ENCODE results near the gene TPM3. TPM values are rescaled to one million over a fixed set of nuclear protein-coding genes. Genes with fewer than 3 reads are reported as not detected.
"Not testable (repeated sequence)": the region's sequence is repeated elsewhere in the genome, so short reads cannot be mapped to it uniquely, and the experiment has no call there.

Gene TPM3
- total and polyA plus RNA-seq, 12 donors: 104 to 465 (median 269) TPM

DNA sequence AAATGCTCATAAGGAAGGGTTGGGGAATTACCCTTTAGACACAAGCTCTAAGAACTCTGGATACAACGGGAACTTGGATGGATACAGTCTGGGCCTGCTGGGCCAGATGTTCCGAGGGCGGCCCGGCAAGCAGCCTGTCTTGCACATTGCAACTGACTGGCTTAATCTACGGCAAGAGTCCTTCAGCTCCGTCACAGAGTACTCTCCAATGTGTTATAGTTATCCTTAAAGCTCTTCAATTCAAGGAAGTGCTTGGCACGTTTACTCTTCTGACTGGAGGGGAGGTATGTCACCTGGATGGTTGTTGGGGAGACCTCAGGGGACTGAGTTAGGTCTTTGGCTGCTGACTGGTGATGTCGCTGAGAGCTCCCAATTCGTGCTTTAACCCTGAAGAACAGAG, 15.4 kb upstream of the TPM3 start:
- no peaks in the 10 kb centered on the region for H3K27me3 ChIP-seq
- H3K4me1 ChIP-seq (replicated peaks in 1 of 2): peaks cover 0 to 4% of the 10 kb centered on the region in 2 donors
- WGBS, 4 donors: 84 to 86% (median 85%) methylated on average over 9 of the region's 9 CpGs
- intact Hi-C loops (cut with DNase I): no loop called here
- H3K4me3 ChIP-seq: no peak overlapping the region
- no peak overlapping the region for H3K27ac ChIP-seq
- peaks cover 0 to 73% of the 10 kb centered on the region in 2 donors for H3K36me3 ChIP-seq (replicated peaks in 1 of 2)
- no peaks in the 10 kb centered on the region for H3K9me3 ChIP-seq (replicated peaks in 1 of 3)
- TF ChIP-seq, protein P1, sequence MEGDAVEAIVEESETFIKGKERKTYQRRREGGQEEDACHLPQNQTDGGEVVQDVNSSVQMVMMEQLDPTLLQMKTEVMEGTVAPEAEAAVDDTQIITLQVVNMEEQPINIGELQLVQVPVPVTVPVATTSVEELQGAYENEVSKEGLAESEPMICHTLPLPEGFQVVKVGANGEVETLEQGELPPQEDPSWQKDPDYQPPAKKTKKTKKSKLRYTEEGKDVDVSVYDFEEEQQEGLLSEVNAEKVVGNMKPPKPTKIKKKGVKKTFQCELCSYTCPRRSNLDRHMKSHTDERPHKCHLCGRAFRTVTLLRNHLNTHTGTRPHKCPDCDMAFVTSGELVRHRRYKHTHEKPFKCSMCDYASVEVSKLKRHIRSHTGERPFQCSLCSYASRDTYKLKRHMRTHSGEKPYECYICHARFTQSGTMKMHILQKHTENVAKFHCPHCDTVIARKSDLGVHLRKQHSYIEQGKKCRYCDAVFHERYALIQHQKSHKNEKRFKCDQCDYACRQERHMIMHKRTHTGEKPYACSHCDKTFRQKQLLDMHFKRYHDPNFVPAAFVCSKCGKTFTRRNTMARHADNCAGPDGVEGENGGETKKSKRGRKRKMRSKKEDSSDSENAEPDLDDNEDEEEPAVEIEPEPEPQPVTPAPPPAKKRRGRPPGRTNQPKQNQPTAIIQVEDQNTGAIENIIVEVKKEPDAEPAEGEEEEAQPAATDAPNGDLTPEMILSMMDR (IDR thresholded peaks at IDR 0.05): no peak
- no peak for TF ChIP-seq POLR2A (IDR thresholded peaks at IDR 0.05)
- peak in 1 of 7 donors; percentile 40 for DNase-seq

DNA sequence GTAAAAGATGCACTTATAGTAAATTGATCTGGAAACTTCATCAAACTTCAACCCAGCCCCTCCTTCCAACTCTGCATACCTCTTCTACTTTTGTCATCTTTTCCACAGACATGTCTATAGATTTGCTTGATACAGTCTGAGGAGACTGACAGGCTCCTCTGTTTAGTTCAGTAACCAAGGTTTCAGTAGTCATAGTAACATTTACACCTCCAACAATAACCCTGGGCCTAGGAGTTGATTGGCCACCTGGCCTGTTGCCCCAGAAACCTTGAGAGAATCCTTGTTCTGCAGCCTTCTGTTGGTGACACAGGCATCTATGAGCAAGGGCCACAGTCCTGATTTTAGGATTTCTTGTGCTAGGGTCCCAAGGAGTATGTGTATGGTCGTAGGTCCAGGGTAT, 14.3 kb upstream of the TPM3 start, which contains the start of gene CFAP141:
TSS of gene CFAP141 (minus strand) at position 138 of the 400 bp plus-strand sequence. CDS start at position 112, 26 bp downstream.
- H3K9me3 ChIP-seq (replicated peaks in 1 of 3): no peaks in the 10 kb centered on the region
- H3K4me1 ChIP-seq (replicated peaks in 1 of 2): no peaks in the 10 kb centered on the region
- no peak within 1 kb of the TSS for H3K4me3 ChIP-seq
- H3K27ac ChIP-seq: no peak within 1 kb of the TSS
- intact Hi-C loops (cut with DNase I): no loop called here
- H3K36me3 ChIP-seq (replicated peaks in 1 of 2): peaks cover 0 to 62% of the 10 kb centered on the region in 2 donors
- H3K27me3 ChIP-seq: no peaks in the 10 kb centered on the region
- peak in 1 of 7 donors; percentile 52 for DNase-seq
- 70 to 89% (median 77%) methylated on average over 1 of the region's 1 CpG for WGBS, 4 donors
- no peak for TF ChIP-seq POLR2A (IDR thresholded peaks at IDR 0.05)
- TF ChIP-seq, protein P1 (IDR thresholded peaks at IDR 0.05): no peak

DNA sequence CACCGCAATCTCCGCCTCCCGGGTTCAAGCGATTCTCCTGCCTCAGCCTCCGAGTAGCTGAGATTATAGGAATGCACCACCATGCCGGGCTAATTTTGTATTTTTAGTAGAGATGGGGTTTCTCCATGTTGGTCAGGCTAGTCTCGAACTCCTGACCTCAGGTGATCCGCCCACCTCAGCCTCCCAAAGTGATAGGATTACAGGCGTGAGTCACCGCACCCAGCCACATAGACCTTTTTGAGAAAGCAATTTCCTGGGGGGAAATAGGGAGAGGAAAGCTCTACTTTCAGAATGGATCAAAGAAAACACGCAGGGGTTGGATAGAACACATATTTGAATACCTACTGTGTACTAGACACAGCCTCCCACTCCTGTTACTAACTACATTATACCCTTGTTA, 13.9 kb upstream of the TPM3 start:
- not testable (repeated sequence) for H3K27me3 ChIP-seq, H3K27ac ChIP-seq
- H3K36me3 ChIP-seq (replicated peaks in 1 of 2): peaks cover 0 to 58% of the 10 kb centered on the region in 2 donors

GRCh38 chr1:154199563-154199879, 7.6 kb upstream of the TPM3 start:
- no peaks in the 10 kb centered on the region for H3K36me3 ChIP-seq (replicated peaks in 1 of 2)
- DNase-seq: no peak
- no peaks in the 10 kb centered on the region for H3K9me3 ChIP-seq (replicated peaks in 1 of 3)
- peak overlapping the region in 1 of 4 donors; percentile 18 for H3K4me3 ChIP-seq
- TF ChIP-seq, protein P1 (IDR thresholded peaks at IDR 0.05): no peak
- TF ChIP-seq POLR2A (IDR thresholded peaks at IDR 0.05): no peak
- WGBS, 4 donors: 85 to 94% (median 89%) methylated on average over 3 of the region's 3 CpGs
- peaks cover 0 to 7% of the 10 kb centered on the region in 2 donors for H3K4me1 ChIP-seq (replicated peaks in 1 of 2)
- intact Hi-C loops (cut with DNase I): loop anchor here in 1 of 2 donors (10.0 kb wide), 1 partner anchor 65 kb away; no protein-coding TSS in a partner anchor
- peak overlapping the region in 1 of 5 donors; percentile 44 for H3K27ac ChIP-seq
- H3K27me3 ChIP-seq: no peaks in the 10 kb centered on the region

More for the DNA sequence above, 13.9 kb upstream of the TPM3 start:
- H3K9me3 ChIP-seq (replicated peaks in 1 of 3); intact Hi-C loops (cut with DNase I); H3K4me1 ChIP-seq (replicated peaks in 1 of 2); H3K4me3 ChIP-seq: not testable (repeated sequence)
- DNase-seq: peak in 1 of 7 donors; percentile 39
- WGBS, 4 donors: 94 to 95% (median 95%) methylated on average over 11 of the region's 11 CpGs

All from adrenal gland (tissue), 12 donors.